Thyroid gland (tissue), 4 donors: ENCODE results near the gene SLC24A4. TPM values are rescaled to one million over a fixed set of nuclear protein-coding genes. Genes with fewer than 3 reads are reported as not detected.

ENCODE experiments used
- DNase-seq, 2 donors: peaks; one replicate each; pipeline ENCODE4 v3.0.0-alpha.2; 2019
- H3K27ac ChIP-seq, 3 donors: fragments of 200-600 bp; sonication (generic); 1 replicate in 2 of 3; 2 replicates in 1 of 3; pipeline ENCODE4 v1.5.1; 2016 to 2019; ENCODE audit warnings: mild to moderate bottlenecking in 1 of 3, moderate library complexity in 1 of 3
- H3K27me3 ChIP-seq: fragments of 200-600 bp; sonication (generic); one replicate; pipeline ENCODE4 v1.5.1; 2019
- H3K36me3 ChIP-seq, 2 donors: fragments of 200-600 bp; sonication (generic); one replicate each; pipeline ENCODE4 v1.5.1; 2016 to 2019
- H3K4me1 ChIP-seq, 2 donors: fragments of 200-600 bp; sonication (generic); one replicate each; pipeline ENCODE4 v1.5.1; 2017 to 2019
- H3K4me3 ChIP-seq, 3 donors: fragments of 200-600 bp; sonication (generic); replicated peaks in 1 of 3; 1 replicate in 2 of 3; 2 replicates in 1 of 3; pipeline ENCODE4 v1.5.1; 2016; ENCODE audit warnings: mild to moderate bottlenecking in 1 of 3
- H3K9me3 ChIP-seq: fragments of 200-600 bp; sonication (generic); one replicate; pipeline ENCODE4 v1.5.1; 2017
- CTCF ChIP-seq, 6 experiments: fragments of 200-600 bp in 3 of 6; fragments of 450-650 bp in 3 of 6; sonication (generic) in 3 of 6; IDR thresholded peaks; one replicate each; pipeline ENCODE4 v1.5.1; 2016 to 2019; ENCODE audit warnings: antibody characterized with exemption in 6 of 6, mild to moderate bottlenecking in 2 of 6, inconsistent platforms in 1 of 6, moderate library complexity in 1 of 6
- POLR2A ChIP-seq, 2 donors: fragments of 450-650 bp; IDR thresholded peaks; one replicate each; pipeline ENCODE4 v1.6.1; 2017; ENCODE audit warnings: antibody characterized with exemption in 2 of 2, mild to moderate bottlenecking in 2 of 2, moderate library complexity in 1 of 2
- WGBS, 2 donors: methylation state at CpG; one replicate each; pipeline ENCODE4 v1.1.5; 2017; 5-methylcytosine and 5-hydroxymethylcytosine counted together
- intact Hi-C: fragments of 100-400 bp; cut with DNase I; formaldehyde crosslinking; loops from one replicate; pipeline ENCODE4 v1.15.1; 2023
- total RNA-seq, 4 donors: library from RNA; depleted of rRNA; stranded (reverse); fragments of >200 nt; gene quantifications; one replicate each; pipeline ENCODE4 v1.2.3, GENCODE V29; 2016

Gene SLC24A4
- total RNA-seq, 4 donors from 2014 or later: 0.05 to 0.46 (median 0.19) TPM

GRCh38 chr14:92502541-92503286 lies 179.7 kb downstream of the SLC24A4 start:
- H3K27me3 ChIP-seq: no peaks in the 10 kb centered on the region
- TF ChIP-seq CTCF (IDR thresholded peaks at IDR 0.05) (no peak), POLR2A (IDR thresholded peaks at IDR 0.05) (no peak)
- no peak overlapping the region for H3K27ac ChIP-seq
- DNase-seq: no peak
- intact Hi-C loops: no loop called here
- no peaks in the 10 kb centered on the region for H3K36me3 ChIP-seq
- WGBS, 2 donors: 89 to 90% methylated on average over 9 of the region's 9 CpGs
- no peaks in the 10 kb centered on the region for H3K4me1 ChIP-seq
- H3K4me3 ChIP-seq: no peak overlapping the region
- no peaks in the 10 kb centered on the region for H3K9me3 ChIP-seq

DNA sequence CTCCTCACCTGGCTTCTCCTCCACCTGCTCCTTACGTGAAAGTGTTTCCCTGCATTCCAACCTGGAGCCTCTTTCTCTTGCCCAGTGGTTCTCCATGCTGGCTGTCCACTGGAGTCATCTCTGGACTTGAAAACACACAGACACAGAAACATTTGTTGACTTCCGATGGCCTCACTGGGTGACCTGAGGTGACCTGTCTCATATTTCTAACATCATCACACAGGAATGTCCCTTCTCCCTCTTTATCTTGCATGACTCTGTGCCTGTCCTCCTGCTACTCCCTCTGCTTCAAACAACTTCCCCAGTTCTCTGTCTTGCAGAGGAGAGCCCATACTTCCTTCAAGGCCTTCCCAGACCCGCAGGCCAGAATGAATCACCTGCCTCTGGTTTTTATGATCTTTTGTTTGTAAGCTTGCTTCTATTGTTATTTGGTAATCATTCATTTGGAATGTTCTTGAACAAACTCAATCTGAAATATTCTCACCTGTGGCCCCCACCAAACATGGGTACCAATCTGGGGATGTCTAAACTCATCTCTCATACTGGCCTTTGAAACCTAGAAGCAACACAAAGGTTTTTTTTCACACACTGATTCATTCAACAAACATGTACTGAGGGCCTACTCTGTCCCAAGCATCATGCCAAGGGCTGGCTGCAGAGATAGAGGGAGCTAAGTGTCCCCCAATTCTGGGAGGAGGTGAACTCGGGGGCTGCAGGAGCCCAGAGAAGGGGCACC lies 181.0 kb downstream of the SLC24A4 start:
- H3K36me3 ChIP-seq: no peaks in the 10 kb centered on the region
- WGBS, 2 donors: 69 to 74% methylated on average over 4 of the region's 4 CpGs
- no peak for DNase-seq
- no peak for TF ChIP-seq CTCF (IDR thresholded peaks at IDR 0.05)
- no peak for TF ChIP-seq POLR2A (IDR thresholded peaks at IDR 0.05)
- H3K9me3 ChIP-seq: no peaks in the 10 kb centered on the region
- no peak overlapping the region for H3K27ac ChIP-seq
- intact Hi-C loops: no loop called here
- H3K4me3 ChIP-seq: no peak overlapping the region
- H3K4me1 ChIP-seq: no peaks in the 10 kb centered on the region
- H3K27me3 ChIP-seq: no peaks in the 10 kb centered on the region

GRCh38 chr14:92505826-92506225 lies 182.9 kb downstream of the SLC24A4 start:
- DNase-seq: no peak
- Histone ChIP-seq H3K27ac (no peak overlapping the region), H3K9me3 (no peaks in the 10 kb centered on the region), H3K4me3 (no peak overlapping the region), H3K27me3 (no peaks in the 10 kb centered on the region), H3K36me3 (no peaks in the 10 kb centered on the region), H3K4me1 (no peaks in the 10 kb centered on the region)
- TF ChIP-seq POLR2A (IDR thresholded peaks at IDR 0.05): no peak
- TF ChIP-seq CTCF (IDR thresholded peaks at IDR 0.05): no peak
- intact Hi-C loops: no loop called here
- WGBS, 2 donors: 98 to 100% methylated on average over 4 to 5 of the region's 5 CpGs

DNA sequence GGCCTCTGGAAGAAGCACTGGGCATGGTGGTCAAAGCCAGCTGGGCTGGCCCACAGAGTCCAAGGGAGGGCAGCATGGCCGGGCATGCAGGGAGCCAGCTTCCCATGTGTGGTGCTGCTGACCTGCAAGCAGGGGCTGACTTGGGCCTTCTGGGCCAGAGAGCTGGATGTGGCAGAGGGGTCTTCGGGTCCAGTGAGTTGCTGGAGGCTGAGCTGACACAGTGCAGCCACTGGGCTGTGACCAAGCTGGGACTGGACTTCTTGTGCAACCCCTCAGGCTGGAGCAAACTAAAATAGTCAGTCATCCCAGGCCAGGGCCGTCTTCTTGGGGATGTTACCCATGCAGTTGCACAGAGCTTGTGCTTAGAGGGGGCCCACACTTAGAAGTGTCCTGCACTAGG lies 183.3 kb downstream of the SLC24A4 start:
- WGBS, 2 donors: 71 to 79% methylated on average over 3 of the region's 3 CpGs
- no peaks in the 10 kb centered on the region for H3K9me3 ChIP-seq

More for the DNA sequence above, 183.3 kb downstream of the SLC24A4 start:
- no peak overlapping the region for H3K4me3 ChIP-seq
- no peaks in the 10 kb centered on the region for H3K27me3 ChIP-seq
- H3K4me1 ChIP-seq: no peaks in the 10 kb centered on the region
- no peaks in the 10 kb centered on the region for H3K36me3 ChIP-seq
- no peak overlapping the region for H3K27ac ChIP-seq
- no peak for TF ChIP-seq CTCF (IDR thresholded peaks at IDR 0.05)
- TF ChIP-seq POLR2A (IDR thresholded peaks at IDR 0.05): no peak
- DNase-seq: no peak
- intact Hi-C loops: no loop called here
